Parathyroid adenoma (tissue), 2 donors: ENCODE results near the gene APOD.
"Not testable (repeated sequence)": the region's sequence is repeated elsewhere in the genome, so short reads cannot be mapped to it uniquely, and the experiment has no call there.

Source experiments
- H2AFZ ChIP-seq: fragments of 300-600 bp; sonication (generic); one replicate; pipeline ENCODE4 v1.7.0; 2017; ENCODE audit warnings: antibody characterized with exemption, mild to moderate bottlenecking
- H3K27ac ChIP-seq: fragments of 300-600 bp; sonication (generic); one replicate; pipeline ENCODE4 v1.7.0; 2017
- H3K27me3 ChIP-seq: fragments of 300-600 bp; sonication (generic); one replicate; pipeline ENCODE4 v1.7.0; 2017; ENCODE audit warnings: low read length; ENCODE audit not compliant: control insufficient read depth, insufficient read depth
- H3K36me3 ChIP-seq: fragments of 300-600 bp; sonication (generic); one replicate; pipeline ENCODE4 v1.7.0; 2017; ENCODE audit warnings: low read length; ENCODE audit not compliant: control insufficient read depth, insufficient read depth
- H3K4me1 ChIP-seq: fragments of 300-600 bp; sonication (generic); one replicate; pipeline ENCODE4 v1.7.0; 2017; ENCODE audit warnings: control low read depth
- H3K4me2 ChIP-seq: fragments of 300-600 bp; sonication (generic); one replicate; pipeline ENCODE4 v1.7.0; 2017; ENCODE audit warnings: low read length
- H3K4me3 ChIP-seq: fragments of 300-600 bp; sonication (generic); one replicate; pipeline ENCODE4 v1.7.0; 2017; ENCODE audit warnings: low read depth, low read length
- H3K79me2 ChIP-seq: fragments of 300-600 bp; sonication (generic); one replicate; pipeline ENCODE4 v1.7.0; 2017; ENCODE audit warnings: control low read depth
- H3K9ac ChIP-seq: fragments of 300-600 bp; sonication (generic); one replicate; pipeline ENCODE4 v1.7.0; 2017; ENCODE audit warnings: mild to moderate bottlenecking
- H3K9me3 ChIP-seq: fragments of 300-600 bp; sonication (generic); one replicate; pipeline ENCODE4 v1.7.0; 2017; ENCODE audit warnings: low read length; ENCODE audit not compliant: control insufficient read depth
- donor health status: primary hyperparathyroidism.

APOD gene

GRCh38 chr3:195624603-195625560, 41.1 kb upstream of the APOD start:
- not testable (repeated sequence) for H3K79me2 ChIP-seq, H3K4me3 ChIP-seq, H2AFZ ChIP-seq, H3K36me3 ChIP-seq, H3K9me3 ChIP-seq, H3K9ac ChIP-seq, H3K4me2 ChIP-seq, H3K27me3 ChIP-seq, H3K4me1 ChIP-seq, H3K27ac ChIP-seq

GRCh38 chr3:195624171-195624570, 40.4 kb upstream of the APOD start:
- not testable (repeated sequence) for H3K27ac ChIP-seq, H3K27me3 ChIP-seq, H3K4me3 ChIP-seq, H3K79me2 ChIP-seq, H3K4me2 ChIP-seq, H3K4me1 ChIP-seq, H3K36me3 ChIP-seq, H2AFZ ChIP-seq, H3K9ac ChIP-seq, H3K9me3 ChIP-seq

DNA sequence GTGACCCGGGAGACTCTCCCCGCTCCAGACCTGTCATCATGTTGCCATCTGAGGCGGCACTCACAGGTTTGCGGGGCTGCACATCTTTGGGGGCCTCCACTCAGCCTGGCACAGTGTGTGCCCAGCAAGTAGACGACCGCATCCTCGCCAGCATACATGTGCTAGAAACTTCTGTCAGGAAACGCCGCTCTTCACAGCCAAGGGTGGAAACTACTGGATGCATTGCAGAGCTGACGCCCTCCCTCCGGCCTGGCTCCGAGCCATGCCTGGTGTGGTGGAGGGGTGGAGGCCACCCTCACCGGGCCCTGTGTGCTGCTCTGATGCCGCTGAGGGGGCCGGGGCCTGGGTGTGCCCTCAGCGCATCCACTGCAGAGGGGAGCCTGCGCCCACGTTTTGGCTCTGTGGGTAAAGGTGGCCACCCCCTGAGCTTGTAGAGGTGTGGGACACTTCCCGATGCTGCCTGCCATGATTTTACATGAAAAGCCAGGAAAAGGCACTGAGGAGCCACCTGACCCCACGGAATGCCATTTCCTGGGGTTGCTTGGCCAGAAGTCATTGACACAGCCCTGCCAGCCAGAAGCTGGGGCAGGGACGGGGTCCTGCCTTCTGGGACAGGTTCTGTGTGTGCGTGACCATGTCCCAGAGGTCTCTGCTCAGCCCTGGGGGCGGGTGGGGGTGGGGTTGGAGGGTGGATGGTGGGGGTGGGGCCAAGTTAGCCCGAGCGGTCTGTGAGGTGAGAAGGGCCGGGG, 39.7 kb upstream of the APOD start:
- not testable (repeated sequence) for H3K27ac ChIP-seq, H3K9ac ChIP-seq, H3K36me3 ChIP-seq, H3K79me2 ChIP-seq, H3K4me2 ChIP-seq, H3K27me3 ChIP-seq, H3K4me1 ChIP-seq, H3K4me3 ChIP-seq, H3K9me3 ChIP-seq, H2AFZ ChIP-seq

- H3K36me3 ChIP-seq, H3K79me2 ChIP-seq, H2AFZ ChIP-seq, H3K9me3 ChIP-seq, H3K27ac ChIP-seq, H3K4me3 ChIP-seq, H3K27me3 ChIP-seq, H3K4me1 ChIP-seq, H3K9ac ChIP-seq, H3K4me2 ChIP-seq: not testable (repeated sequence)
Observed at GRCh38 chr3:195622523-195623170, 38.9 kb upstream of the APOD start.

- not testable (repeated sequence) for H3K36me3 ChIP-seq, H3K4me1 ChIP-seq, H3K9me3 ChIP-seq, H3K27ac ChIP-seq, H3K27me3 ChIP-seq, H2AFZ ChIP-seq, H3K9ac ChIP-seq, H3K4me2 ChIP-seq, H3K4me3 ChIP-seq, H3K79me2 ChIP-seq
Observed at GRCh38 chr3:195622012-195622411, 38.3 kb upstream of the APOD start.

- H3K9ac ChIP-seq, H3K27me3 ChIP-seq, H3K4me3 ChIP-seq, H3K9me3 ChIP-seq, H3K27ac ChIP-seq, H3K4me1 ChIP-seq, H3K79me2 ChIP-seq, H2AFZ ChIP-seq, H3K36me3 ChIP-seq, H3K4me2 ChIP-seq: not testable (repeated sequence)
Observed at GRCh38 chr3:195621095-195621494, 37.4 kb upstream of the APOD start.

DNA sequence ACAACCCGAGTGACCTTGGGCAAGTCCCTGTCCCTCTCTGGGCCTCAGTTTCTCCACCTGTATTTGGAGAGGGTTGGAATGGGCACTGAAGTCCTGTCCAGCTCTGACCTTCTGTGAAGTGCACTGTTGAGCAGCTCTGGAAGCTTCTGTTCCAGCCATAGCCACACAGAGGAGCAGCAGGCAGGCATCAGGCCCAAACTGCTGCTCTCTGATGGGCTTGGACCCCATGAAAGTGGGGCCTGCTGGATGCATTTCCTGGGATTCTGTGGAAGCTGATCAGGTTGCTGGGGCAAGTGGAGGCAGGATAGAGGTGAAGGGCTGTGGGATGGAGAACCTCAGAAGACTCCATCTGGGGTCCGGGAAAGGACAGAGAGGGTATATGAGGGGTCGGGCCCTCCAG, 36.7 kb upstream of the APOD start:
- not testable (repeated sequence) for H3K27me3 ChIP-seq, H3K36me3 ChIP-seq, H3K4me2 ChIP-seq, H3K27ac ChIP-seq, H2AFZ ChIP-seq, H3K4me3 ChIP-seq, H3K9me3 ChIP-seq, H3K79me2 ChIP-seq, H3K4me1 ChIP-seq, H3K9ac ChIP-seq

DNA sequence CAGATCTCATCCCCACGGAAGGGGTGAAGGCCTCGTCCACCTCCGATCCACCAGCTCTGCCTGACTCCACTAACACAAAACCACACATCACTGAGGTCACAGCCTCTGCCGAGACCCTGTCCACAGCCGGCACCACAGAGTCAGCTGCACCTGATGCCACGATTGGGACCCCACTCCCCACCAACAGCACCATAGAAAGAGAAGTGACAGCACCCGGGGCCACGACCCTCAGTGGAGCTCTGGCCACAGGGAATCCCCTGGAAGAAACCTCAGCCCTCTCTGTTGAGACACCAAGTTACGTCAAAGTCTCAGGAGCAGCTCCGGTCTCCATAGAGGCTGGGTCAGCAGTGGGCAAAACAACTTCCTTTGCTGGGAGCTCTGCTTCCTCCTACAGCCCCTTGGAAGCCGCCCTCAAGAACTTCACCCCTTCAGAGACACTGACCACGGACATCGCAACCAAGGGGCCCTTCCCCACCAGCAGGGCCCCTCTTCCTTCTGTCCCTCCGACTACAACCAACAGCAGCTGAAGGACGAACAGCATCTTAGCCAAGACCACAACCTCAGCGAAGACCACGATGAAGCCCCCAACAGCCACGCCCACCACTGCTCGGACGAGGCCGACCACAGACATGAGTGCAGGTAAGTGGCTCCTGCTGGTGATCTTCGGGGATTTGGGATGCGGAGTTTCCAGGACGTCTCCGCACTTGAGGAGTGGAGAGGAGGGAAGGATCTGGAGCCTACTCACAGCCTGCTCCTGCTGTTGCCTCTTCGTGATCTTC, 36.0 kb upstream of the APOD start:
- not testable (repeated sequence) for H3K9ac ChIP-seq, H3K9me3 ChIP-seq, H3K79me2 ChIP-seq, H3K27me3 ChIP-seq, H2AFZ ChIP-seq, H3K4me2 ChIP-seq, H3K36me3 ChIP-seq, H3K27ac ChIP-seq, H3K4me3 ChIP-seq, H3K4me1 ChIP-seq

DNA sequence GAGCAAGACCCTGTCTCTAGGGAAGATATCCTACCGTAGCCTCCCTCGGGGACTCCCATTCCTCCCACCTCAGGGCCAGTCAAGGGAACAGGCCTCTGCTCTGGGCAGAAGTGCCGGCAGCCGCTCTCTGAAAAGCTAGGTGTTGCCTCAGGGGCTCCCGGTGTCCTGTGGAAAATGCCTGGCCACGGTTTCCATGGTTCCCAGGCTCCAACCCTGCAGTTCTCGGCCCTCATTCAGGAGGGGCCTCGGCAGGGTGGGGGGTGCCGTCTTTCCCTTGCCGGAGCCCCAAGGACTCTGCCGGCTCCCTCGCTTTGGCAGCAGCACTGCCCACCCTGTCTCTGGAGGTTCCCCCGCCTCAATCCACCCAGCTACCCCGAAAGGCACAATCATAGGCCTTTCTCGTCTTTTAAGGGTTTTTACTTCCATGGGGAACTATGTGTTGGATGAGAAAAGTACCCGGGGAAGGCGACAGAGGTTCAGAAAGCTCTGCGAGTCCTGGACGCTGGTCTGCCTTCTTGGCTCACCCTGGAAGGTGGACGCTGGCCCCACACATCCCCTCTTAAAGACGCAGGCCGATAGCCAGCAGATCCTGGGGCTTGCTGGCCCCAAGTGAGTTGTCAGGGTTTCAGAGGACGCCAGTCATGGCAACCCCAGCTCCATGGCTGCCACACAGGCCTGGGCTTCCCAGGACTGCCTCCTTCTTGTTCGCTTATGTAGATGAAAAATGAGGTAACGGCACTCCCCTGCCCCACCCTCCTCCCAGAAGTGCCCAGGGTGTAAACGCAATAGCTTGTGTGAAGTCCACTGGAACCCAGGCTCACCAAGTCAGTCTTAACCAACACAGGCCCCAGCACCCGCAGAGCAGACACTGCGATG, 34.3 kb upstream of the APOD start:
- not testable (repeated sequence) for H3K4me3 ChIP-seq, H3K9me3 ChIP-seq

GRCh38 chr3:195617134-195617533, 33.4 kb upstream of the APOD start:
- not testable (repeated sequence) for H3K36me3 ChIP-seq, H3K4me3 ChIP-seq, H3K27me3 ChIP-seq, H3K9ac ChIP-seq, H3K27ac ChIP-seq, H3K9me3 ChIP-seq, H3K4me1 ChIP-seq, H3K4me2 ChIP-seq, H3K79me2 ChIP-seq, H2AFZ ChIP-seq

More for the DNA sequence above, 34.3 kb upstream of the APOD start:
- not testable (repeated sequence) for H2AFZ ChIP-seq, H3K4me1 ChIP-seq, H3K79me2 ChIP-seq, H3K9ac ChIP-seq, H3K4me2 ChIP-seq, H3K27me3 ChIP-seq, H3K36me3 ChIP-seq, H3K27ac ChIP-seq
